Measurements from ENCODE around the gene SPATA31E1.
"Not testable (repeated sequence)": the region's sequence is repeated elsewhere in the genome, so short reads cannot be mapped to it uniquely, and the experiment has no call there.

SPATA31E1 gene

DNA sequence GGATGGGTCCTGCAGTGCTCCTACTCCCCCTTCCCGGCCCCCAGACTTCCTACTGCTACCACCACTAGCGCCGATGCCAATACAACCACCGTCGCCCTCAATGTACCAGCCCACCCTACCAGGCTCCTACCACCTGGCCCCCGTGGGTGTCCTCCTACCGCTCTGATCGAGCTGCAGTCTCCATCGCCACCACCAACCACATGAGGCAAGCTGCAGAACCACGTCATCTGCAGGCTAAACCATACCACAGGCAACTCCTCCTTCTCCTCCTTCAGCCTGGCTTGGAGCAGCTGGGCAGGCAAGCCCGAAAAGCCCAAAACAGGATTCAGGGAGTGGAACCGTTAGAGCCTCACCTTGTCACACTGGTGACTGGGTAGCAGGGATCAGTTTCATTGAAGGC lies 54.7 kb downstream of the SPATA31E1 start:
- not testable (repeated sequence) for DNase-seq

DNA sequence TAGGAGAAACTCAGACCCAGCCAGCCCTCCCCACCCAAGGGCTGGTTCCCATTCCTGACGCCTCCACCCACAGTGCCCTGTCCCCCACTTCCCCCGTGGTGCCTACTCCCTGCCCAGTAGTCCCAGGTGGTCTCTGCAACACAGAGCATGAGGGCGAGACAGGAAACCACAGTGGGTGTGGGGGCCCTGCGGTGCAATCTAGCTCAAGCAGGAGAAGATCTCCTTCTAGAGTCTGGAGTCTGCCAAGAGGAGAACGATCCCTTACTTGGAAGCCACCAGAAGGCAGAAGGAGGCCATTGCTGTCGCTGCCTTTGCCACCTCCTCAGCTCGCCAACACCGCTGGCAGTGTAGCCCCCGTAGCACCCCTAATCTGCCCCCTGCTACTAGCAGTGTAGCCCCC lies 55.2 kb downstream of the SPATA31E1 start:
- DNase-seq: not testable (repeated sequence)

DNA sequence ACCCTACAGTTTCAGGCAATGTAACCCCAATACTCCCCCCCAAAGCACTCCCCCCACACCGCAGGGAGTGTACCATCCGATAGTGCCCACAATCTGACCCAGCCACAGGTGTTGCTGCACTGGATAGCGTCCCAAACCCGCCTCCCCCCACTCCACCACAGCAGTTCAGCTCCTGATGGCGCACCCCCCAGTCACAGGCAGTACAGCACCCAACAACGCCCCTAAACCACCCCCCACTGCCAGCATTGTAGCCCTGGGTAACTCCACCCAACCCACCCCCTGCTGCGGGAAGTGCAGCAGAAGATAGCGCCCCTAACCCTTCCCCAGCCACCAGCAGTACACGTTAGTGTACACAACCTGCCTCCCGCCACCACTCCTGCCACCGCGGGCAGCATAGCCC lies 55.7 kb downstream of the SPATA31E1 start:
- DNase-seq: not testable (repeated sequence)
